ENCODE measurements around the gene BOK. TPM values are rescaled to one million over a fixed set of nuclear protein-coding genes. Genes with fewer than 3 reads are reported as not detected.

Gene BOK
- total and polyA plus RNA-seq, 2 donors (not counting 3 experiments of a cell fraction or from before 2014, with no cell fraction given), result 76.0 to 95.5 TPM

- intact Hi-C loops (cut with micrococcal nuclease), result no loop called here
- Histone ChIP-seq H3K9ac (replicated peaks; ENCODE audit: extremely low read depth, insufficient read depth, low read length) (no peak overlapping the region), H3K79me2 (ENCODE audit: control insufficient read depth, insufficient read depth, low read length) (peaks cover 43% of the 10 kb centered on the region), H4K20me1 (replicated peaks; ENCODE audit: control insufficient read depth, extremely low read depth, insufficient read depth, low read length) (peaks cover under 1% of the 10 kb centered on the region), H3K27ac (ENCODE audit: insufficient read depth, low read depth, low read length) (no peak overlapping the region), H2AFZ (ENCODE audit: low read depth, low read length) (no peak overlapping the region), H3K27me3 (ENCODE audit: control insufficient read depth in 2 of 2, insufficient read depth in 2 of 2, low read length in 2 of 2) (no peaks in the 10 kb centered on the region), H3K36me3 (ENCODE audit: control insufficient read depth in 2 of 2, extremely low read depth in 1 of 2, insufficient read depth in 2 of 2, low read length in 2 of 2) (no peaks in the 10 kb centered on the region), H3K4me1 (ENCODE audit: control insufficient read depth, extremely low read depth, insufficient read depth, low read length) (peaks cover 13% of the 10 kb centered on the region), H3K4me3 (replicated peaks in 1 of 3; ENCODE audit: insufficient read depth in 1 of 3, low read depth in 1 of 3, low read length in 3 of 3) (no peak overlapping the region), H3K9me3 (replicated peaks; ENCODE audit: control insufficient read depth, insufficient read depth, low read length) (no peaks in the 10 kb centered on the region), H3K4me2 (ENCODE audit: insufficient read depth, low read length) (no peak overlapping the region), H3K9me1 (replicated peaks; ENCODE audit: control insufficient read depth, extremely low read depth, insufficient read depth, low read length) (no peaks in the 10 kb centered on the region)
- TF ChIP-seq, protein P1, sequence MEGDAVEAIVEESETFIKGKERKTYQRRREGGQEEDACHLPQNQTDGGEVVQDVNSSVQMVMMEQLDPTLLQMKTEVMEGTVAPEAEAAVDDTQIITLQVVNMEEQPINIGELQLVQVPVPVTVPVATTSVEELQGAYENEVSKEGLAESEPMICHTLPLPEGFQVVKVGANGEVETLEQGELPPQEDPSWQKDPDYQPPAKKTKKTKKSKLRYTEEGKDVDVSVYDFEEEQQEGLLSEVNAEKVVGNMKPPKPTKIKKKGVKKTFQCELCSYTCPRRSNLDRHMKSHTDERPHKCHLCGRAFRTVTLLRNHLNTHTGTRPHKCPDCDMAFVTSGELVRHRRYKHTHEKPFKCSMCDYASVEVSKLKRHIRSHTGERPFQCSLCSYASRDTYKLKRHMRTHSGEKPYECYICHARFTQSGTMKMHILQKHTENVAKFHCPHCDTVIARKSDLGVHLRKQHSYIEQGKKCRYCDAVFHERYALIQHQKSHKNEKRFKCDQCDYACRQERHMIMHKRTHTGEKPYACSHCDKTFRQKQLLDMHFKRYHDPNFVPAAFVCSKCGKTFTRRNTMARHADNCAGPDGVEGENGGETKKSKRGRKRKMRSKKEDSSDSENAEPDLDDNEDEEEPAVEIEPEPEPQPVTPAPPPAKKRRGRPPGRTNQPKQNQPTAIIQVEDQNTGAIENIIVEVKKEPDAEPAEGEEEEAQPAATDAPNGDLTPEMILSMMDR (IDR thresholded peaks at IDR 0.05; ENCODE audit: extremely low read depth in 1 of 2, insufficient read depth in 1 of 2, low read depth in 1 of 2, low read length in 2 of 2), result no peak
- no peak for TF ChIP-seq GATA2 (IDR thresholded peaks at IDR 0.05; ENCODE audit: insufficient read depth, insufficient read length, low read depth, low read length)
- TF ChIP-seq EZH2 (IDR thresholded peaks at IDR 0.05; ENCODE audit: borderline replicate concordance, low read depth, low read length, severe bottlenecking), result no peak
- TF ChIP-seq POLR2A (IDR thresholded peaks at IDR 0.05; ENCODE audit: low read depth, low read length), result no peak
- no peak for TF ChIP-seq MAX (IDR thresholded peaks at IDR 0.05; ENCODE audit: insufficient read depth, insufficient read length)
- TF ChIP-seq POLR2AphosphoS5 (IDR thresholded peaks at IDR 0.05; ENCODE audit: insufficient read depth, low read depth, low read length), result no peak
- TF ChIP-seq FOS (IDR thresholded peaks at IDR 0.05; ENCODE audit: borderline replicate concordance, insufficient read depth, low read length), result no peak
- TF ChIP-seq MYC (IDR thresholded peaks at IDR 0.05; ENCODE audit: low read depth, low read length), result no peak
- no peak for TF ChIP-seq JUN (IDR thresholded peaks at IDR 0.05; ENCODE audit: borderline replicate concordance, insufficient read depth, insufficient read length, low read depth)
- POLR2A ChIA-PET, result no interaction called here
- FAIRE-seq (no peak), DNase-seq (ENCODE audit: low read depth, low spot score) (no peak)
- CTCF ChIA-PET, result no interaction called here
- BruUV-seq (replicated peaks), result no TSS peak
- dilution Hi-C loops (cut with MboI; ENCODE audit: extremely low pct_ligation_motif_present, low sequenced_read_pairs), result no loop called here
Observed at GRCh38 chr2:241615522-241616052, 57.0 kb downstream of the BOK start.
